Trophoblast cell (in vitro differentiated cells and primary cell): Measurements from ENCODE around the gene CFL1.

ENCODE experiments used
- DNase-seq, 2 donors: peaks; one replicate each; pipeline ENCODE4 v3.0.0-alpha.2; 2016
- H2AFZ ChIP-seq: 2 replicates; pipeline ENCODE4 v1.6.1; 2013; ENCODE audit warnings: low read length, moderate library complexity, mild to moderate bottlenecking; ENCODE audit not compliant: insufficient read depth, poor library complexity
- H2AK5ac ChIP-seq: 2 replicates; pipeline ENCODE4 v1.6.1; 2013; ENCODE audit warnings: mild to moderate bottlenecking, low read length
- H2BK120ac ChIP-seq: 2 replicates; pipeline ENCODE4 v1.6.1; 2013; ENCODE audit warnings: low read length, mild to moderate bottlenecking, moderate library complexity; ENCODE audit not compliant: insufficient read depth, poor library complexity
- H2BK12ac ChIP-seq: 2 replicates; pipeline ENCODE4 v1.6.1; 2013; ENCODE audit warnings: mild to moderate bottlenecking, low read length, moderate library complexity
- H2BK5ac ChIP-seq: 2 replicates; pipeline ENCODE4 v1.6.1; 2013; ENCODE audit warnings: low read length, low read depth, moderate library complexity, mild to moderate bottlenecking; ENCODE audit not compliant: poor library complexity
- H3K14ac ChIP-seq: 2 replicates; pipeline ENCODE4 v1.6.1; 2013; ENCODE audit warnings: mild to moderate bottlenecking, low read length
- H3K18ac ChIP-seq: 2 replicates; pipeline ENCODE4 v1.6.1; 2013; ENCODE audit warnings: mild to moderate bottlenecking, low read length
- H3K23ac ChIP-seq: 2 replicates; pipeline ENCODE4 v1.6.1; 2013; ENCODE audit warnings: low read length
- H3K27ac ChIP-seq: 2 replicates; pipeline ENCODE4 v1.5.1; 2013; ENCODE audit warnings: low read depth, mild to moderate bottlenecking, inconsistent platforms, low read length, moderate library complexity
- H3K27me3 ChIP-seq: 2 replicates; pipeline ENCODE4 v1.6.1; 2013; ENCODE audit warnings: inconsistent platforms, mild to moderate bottlenecking, low read length, moderate library complexity; ENCODE audit not compliant: insufficient read depth
- H3K36me3 ChIP-seq, 2 experiments: 1 replicate in 1 of 2; 2 replicates in 1 of 2; pipeline ENCODE4 v1.6.1; 2013; ENCODE audit warnings: low read length in 2 of 2, mild to moderate bottlenecking in 2 of 2, moderate library complexity in 1 of 2; ENCODE audit not compliant: insufficient read depth in 2 of 2, control insufficient read depth in 1 of 2
- H3K4ac ChIP-seq: 2 replicates; pipeline ENCODE4 v1.6.1; 2013; ENCODE audit warnings: low read depth, mild to moderate bottlenecking, low read length, moderate library complexity
- H3K4me1 ChIP-seq, 2 experiments: 1 replicate in 1 of 2; 2 replicates in 1 of 2; pipeline ENCODE4 v1.6.1; 2013; ENCODE audit warnings: low read length in 2 of 2, mild to moderate bottlenecking in 2 of 2, moderate library complexity in 1 of 2; ENCODE audit not compliant: insufficient read depth in 2 of 2, control insufficient read depth in 1 of 2
- H3K4me2 ChIP-seq: 2 replicates; pipeline ENCODE4 v1.6.1; 2013; ENCODE audit warnings: inconsistent platforms, mild to moderate bottlenecking, low read length, moderate library complexity
- H3K4me3 ChIP-seq: 2 replicates; pipeline ENCODE4 v1.5.1; 2013; ENCODE audit warnings: mild to moderate bottlenecking, low read depth, low read length, inconsistent platforms
- H3K79me1 ChIP-seq: one replicate; pipeline ENCODE4 v1.6.1; 2013; ENCODE audit warnings: low read length
- H3K79me2 ChIP-seq: 2 replicates; pipeline ENCODE4 v1.6.1; 2013; ENCODE audit warnings: low read length, mild to moderate bottlenecking; ENCODE audit not compliant: control insufficient read depth, insufficient read depth, poor library complexity
- H3K9ac ChIP-seq: 2 replicates; pipeline ENCODE4 v1.6.1; 2013; ENCODE audit warnings: mild to moderate bottlenecking, low read length
- H3K9me3 ChIP-seq: 2 replicates; pipeline ENCODE4 v1.6.1; 2013; ENCODE audit warnings: low read depth, mild to moderate bottlenecking, control low read depth, inconsistent platforms, low read length; ENCODE audit not compliant: insufficient read depth
- H4K12ac ChIP-seq: 2 replicates; pipeline ENCODE4 v1.6.1; 2013; ENCODE audit warnings: low read depth, mild to moderate bottlenecking, low read length, moderate library complexity
- H4K8ac ChIP-seq: 2 replicates; pipeline ENCODE4 v1.6.1; 2013; ENCODE audit warnings: low read depth, mild to moderate bottlenecking, low read length, moderate library complexity
- H4K91ac ChIP-seq: one replicate; pipeline ENCODE4 v1.6.1; 2013; ENCODE audit warnings: low read depth, mild to moderate bottlenecking, low read length, moderate library complexity
- WGBS: extraction: QIAGEN DNeasy Blood & Tissue Kit; methylation state at CpG from one replicate; pipeline ENCODE4 v1.1.7; 2013; ENCODE audit warnings: missing lambda C conversion rate; ENCODE audit not compliant: insufficient read length, insufficient coverage; ENCODE audit errors: extremely low coverage; 5-methylcytosine and 5-hydroxymethylcytosine counted together

CFL1 gene

GRCh38 chr11:65852508-65853245, 5.3 kb downstream of the CFL1 start:
- no peak overlapping the region for H2BK5ac ChIP-seq
- peaks cover 7% of the 10 kb centered on the region for H3K9me3 ChIP-seq
- peaks cover 6 to 8% of the 10 kb centered on the region in 2 experiments for H3K4me1 ChIP-seq
- H3K4ac ChIP-seq = no peak overlapping the region
- H2AK5ac ChIP-seq = no peak overlapping the region
- H3K14ac ChIP-seq = no peak overlapping the region
- H4K91ac ChIP-seq = no peak overlapping the region
- H4K8ac ChIP-seq = no peak overlapping the region
- peaks cover 18% of the 10 kb centered on the region for H3K79me2 ChIP-seq
- no peak overlapping the region for H4K12ac ChIP-seq
- H3K9ac ChIP-seq = no peak overlapping the region
- peaks cover 55 to 59% of the 10 kb centered on the region in 2 experiments for H3K36me3 ChIP-seq
- H3K79me1 ChIP-seq = peaks cover 8% of the 10 kb centered on the region
- H3K4me3 ChIP-seq = no peak overlapping the region
- no CpG with 5 or more reads among the region's 33 CpGs for WGBS
- no peak overlapping the region for H3K23ac ChIP-seq
- no peak for DNase-seq
- H2AFZ ChIP-seq = no peak overlapping the region
- H2BK120ac ChIP-seq = no peak overlapping the region
- no peaks in the 10 kb centered on the region for H3K27me3 ChIP-seq
- H2BK12ac ChIP-seq = no peak overlapping the region
- H3K4me2 ChIP-seq = no peak overlapping the region
- H3K27ac ChIP-seq = no peak overlapping the region
- H3K18ac ChIP-seq = no peak overlapping the region

- H2BK120ac ChIP-seq = no peak overlapping the region
Observed at GRCh38 chr11:65851811-65852507, 6.0 kb downstream of the CFL1 start.

GRCh38 chr11:65851083-65851579, 6.8 kb downstream of the CFL1 start:
- Histone ChIP-seq H2BK12ac (no peak overlapping the region), H2BK5ac (no peak overlapping the region), H3K36me3 (peaks cover 47 to 52% of the 10 kb centered on the region in 2 experiments), H2AK5ac (no peak overlapping the region), H3K23ac (no peak overlapping the region), H4K8ac (no peak overlapping the region), H2BK120ac (no peak overlapping the region), H3K79me1 (no peaks in the 10 kb centered on the region), H3K4ac (no peak overlapping the region), H4K12ac (no peak overlapping the region), H2AFZ (no peak overlapping the region), H3K27me3 (no peaks in the 10 kb centered on the region), H3K18ac (no peak overlapping the region), H3K9ac (no peak overlapping the region), H3K4me1 (peaks cover 2 to 4% of the 10 kb centered on the region in 2 experiments), H3K79me2 (peaks cover 2% of the 10 kb centered on the region), H4K91ac (no peak overlapping the region), H3K4me2 (no peak overlapping the region), H3K4me3 (no peak overlapping the region), H3K9me3 (peaks cover 7% of the 10 kb centered on the region), H3K27ac (no peak overlapping the region), H3K14ac (no peak overlapping the region)
- no CpG with 5 or more reads among the region's 14 CpGs for WGBS
- DNase-seq = no peak

More at GRCh38 chr11:65851811-65852507, 6.0 kb downstream of the CFL1 start:
- Histone ChIP-seq H2AK5ac (no peak overlapping the region), H3K18ac (no peak overlapping the region), H3K9me3 (peaks cover 7% of the 10 kb centered on the region), H3K9ac (no peak overlapping the region), H3K23ac (no peak overlapping the region), H4K91ac (no peak overlapping the region), H3K4me1 (peaks cover 6 to 8% of the 10 kb centered on the region in 2 experiments), H2AFZ (no peak overlapping the region), H3K27ac (no peak overlapping the region), H4K12ac (no peak overlapping the region), H3K27me3 (no peaks in the 10 kb centered on the region), H2BK5ac (no peak overlapping the region), H3K36me3 (peaks cover 54 to 59% of the 10 kb centered on the region in 2 experiments), H3K79me2 (peaks cover 11% of the 10 kb centered on the region), H3K79me1 (peaks cover under 1% of the 10 kb centered on the region), H3K14ac (no peak overlapping the region), H4K8ac (no peak overlapping the region), H3K4ac (no peak overlapping the region), H3K4me3 (no peak overlapping the region), H2BK12ac (no peak overlapping the region), H3K4me2 (no peak overlapping the region)
- no CpG with 5 or more reads among the region's 10 CpGs for WGBS
- no peak for DNase-seq

GRCh38 chr11:65850217-65851082, 7.5 kb downstream of the CFL1 start:
- H4K8ac ChIP-seq = no peak overlapping the region
- no peak overlapping the region for H4K91ac ChIP-seq
- no peak overlapping the region for H3K9ac ChIP-seq
- no peak overlapping the region for H2BK12ac ChIP-seq
- H2AFZ ChIP-seq = no peak overlapping the region
- H3K4ac ChIP-seq = no peak overlapping the region
- no peak overlapping the region for H3K14ac ChIP-seq
- peaks cover 7% of the 10 kb centered on the region for H3K9me3 ChIP-seq
- no peak overlapping the region for H3K23ac ChIP-seq
- DNase-seq = no peak
- no peak overlapping the region for H2AK5ac ChIP-seq
- H3K36me3 ChIP-seq = peaks cover 40 to 46% of the 10 kb centered on the region in 2 experiments
- no peak overlapping the region for H3K18ac ChIP-seq
- no CpG with 5 or more reads among the region's 20 CpGs for WGBS
- no peak overlapping the region for H3K4me3 ChIP-seq
- no peaks in the 10 kb centered on the region for H3K79me1 ChIP-seq
- no peaks in the 10 kb centered on the region for H3K4me1 ChIP-seq
- no peak overlapping the region for H2BK5ac ChIP-seq
- H2BK120ac ChIP-seq = no peak overlapping the region
- H4K12ac ChIP-seq = no peak overlapping the region
- H3K4me2 ChIP-seq = no peak overlapping the region
- no peaks in the 10 kb centered on the region for H3K79me2 ChIP-seq
- H3K27ac ChIP-seq = no peak overlapping the region
- no peaks in the 10 kb centered on the region for H3K27me3 ChIP-seq
